ENCODE measurements around the gene C11orf52. TPM values are rescaled to one million over a fixed set of nuclear protein-coding genes. Genes with fewer than 3 reads are reported as not detected.
A peak's percentile ranks its signal among the peaks of the same experiment; 100 is the strongest.

Gene C11orf52
- total and polyA plus RNA-seq, 2 donors (not counting 3 experiments of a cell fraction or from before 2014, with no cell fraction given): 0.31 to 0.76 TPM

- Histone ChIP-seq H3K4me2 (ENCODE audit: insufficient read depth, low read length) (peak overlapping the region; percentile 21), H3K9me1 (replicated peaks; ENCODE audit: control insufficient read depth, extremely low read depth, insufficient read depth, low read length) (no peaks in the 10 kb centered on the region), H3K9me3 (replicated peaks; ENCODE audit: control insufficient read depth, insufficient read depth, low read length) (no peaks in the 10 kb centered on the region), H3K36me3 (ENCODE audit: control insufficient read depth in 2 of 2, extremely low read depth in 1 of 2, insufficient read depth in 2 of 2, low read length in 2 of 2) (no peaks in the 10 kb centered on the region), H3K79me2 (ENCODE audit: control insufficient read depth, insufficient read depth, low read length) (peaks cover 2% of the 10 kb centered on the region), H3K27ac (ENCODE audit: insufficient read depth, low read depth, low read length) (peak overlapping the region; percentile 29), H4K20me1 (replicated peaks; ENCODE audit: control insufficient read depth, extremely low read depth, insufficient read depth, low read length) (no peaks in the 10 kb centered on the region), H3K4me3 (replicated peaks in 1 of 3; ENCODE audit: insufficient read depth in 1 of 3, low read depth in 1 of 3, low read length in 3 of 3) (no peak overlapping the region), H3K9ac (replicated peaks; ENCODE audit: extremely low read depth, insufficient read depth, low read length) (no peak overlapping the region), H3K4me1 (ENCODE audit: control insufficient read depth, extremely low read depth, insufficient read depth, low read length) (peaks cover 45% of the 10 kb centered on the region), H2AFZ (ENCODE audit: low read depth, low read length) (no peak overlapping the region), H3K27me3 (ENCODE audit: control insufficient read depth in 2 of 2, insufficient read depth in 2 of 2, low read length in 2 of 2) (no peaks in the 10 kb centered on the region)
- dilution Hi-C loops (cut with MboI; ENCODE audit: extremely low pct_ligation_motif_present, low sequenced_read_pairs): no loop called here
- peak; percentile 70 for FAIRE-seq
- intact Hi-C loops (cut with micrococcal nuclease): loop anchor here (2.0 kb wide), 1 partner anchor 48 kb away; no protein-coding TSS in a partner anchor
- BruUV-seq (replicated peaks): no TSS peak
- DNase-seq (ENCODE audit: low read depth, low spot score): peak; percentile 45
- CTCF ChIA-PET: interaction anchor here (1.2 to 13.5 kb wide), 6 partner anchors 8 to 48 kb away, joined by 5 to 407 read pairs (median 8); no protein-coding TSS in a partner anchor
- TF ChIP-seq GATA2 (IDR thresholded peaks at IDR 0.05; ENCODE audit: insufficient read depth, insufficient read length, low read depth, low read length) (no peak), JUN (IDR thresholded peaks at IDR 0.05; ENCODE audit: borderline replicate concordance, insufficient read depth, insufficient read length, low read depth) (no peak), MAX (IDR thresholded peaks at IDR 0.05; ENCODE audit: insufficient read depth, insufficient read length) (no peak), CTCF (IDR thresholded peaks at IDR 0.05; ENCODE audit: extremely low read depth in 1 of 2, insufficient read depth in 1 of 2, low read depth in 1 of 2, low read length in 2 of 2) (no peak), MYC (IDR thresholded peaks at IDR 0.05; ENCODE audit: low read depth, low read length) (no peak), FOS (IDR thresholded peaks at IDR 0.05; ENCODE audit: borderline replicate concordance, insufficient read depth, low read length) (no peak), POLR2A (IDR thresholded peaks at IDR 0.05; ENCODE audit: low read depth, low read length) (no peak), POLR2AphosphoS5 (IDR thresholded peaks at IDR 0.05; ENCODE audit: insufficient read depth, low read depth, low read length) (no peak), EZH2 (IDR thresholded peaks at IDR 0.05; ENCODE audit: borderline replicate concordance, low read depth, low read length, severe bottlenecking) (no peak)
- POLR2A ChIA-PET: no interaction called here
These were observed 55.7 kb downstream of the C11orf52 start for GRCh38 chr11:111974446-111974845.
